ENCODE measurements around the gene ZNF117.
"Not testable (repeated sequence)": the region's sequence is repeated elsewhere in the genome, so short reads cannot be mapped to it uniquely, and the experiment has no call there.

The ZNF117 gene

DNA sequence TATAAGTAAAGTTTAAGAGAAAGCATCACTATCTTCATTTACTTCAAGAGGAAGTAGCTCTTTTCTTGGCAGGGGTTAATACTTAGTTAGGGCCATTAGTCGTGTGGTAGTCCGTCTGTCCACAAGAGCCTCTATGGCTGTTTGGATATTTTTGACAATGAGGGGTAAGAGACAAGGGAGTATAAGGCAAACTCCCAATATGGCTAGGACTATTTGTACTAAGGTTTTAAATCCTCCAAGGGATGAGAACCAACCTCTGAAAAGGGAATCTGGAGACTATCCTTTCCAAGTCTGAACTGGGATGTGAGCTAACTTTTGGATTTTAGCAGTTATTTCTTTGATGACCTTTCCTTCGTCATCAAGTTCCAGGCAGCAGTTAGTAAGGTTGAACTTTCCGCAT lies at the start of gene ZNF117:
Gene ZNF117, minus strand, starts transcription at position 101 of the 400 bp plus-strand sequence.
- Histone ChIP-seq H3K36me3 (ENCODE audit: insufficient read depth, insufficient read length, low read length) (peaks cover 27% of the 10 kb centered on the region), H3K27me3 (ENCODE audit: insufficient read depth, insufficient read length) (no peaks in the 10 kb centered on the region), H3K4me3 (ENCODE audit: insufficient read length, low read depth) (no peak within 1 kb of the TSS), H3K9ac (ENCODE audit: insufficient read length, low read depth) (no peak within 1 kb of the TSS), H3K4me1 (ENCODE audit: insufficient read depth, insufficient read length) (no peaks in the 10 kb centered on the region), H3K9me3 (ENCODE audit: insufficient read depth, low read length) (peaks cover 93% of the 10 kb centered on the region)
- TF ChIP-seq ZNF274 (IDR thresholded peaks at IDR 0.05; ENCODE audit: low read depth, low read length) = no peak
- no peak for TF ChIP-seq YY1 (IDR thresholded peaks at IDR 0.05; ENCODE audit: insufficient read depth, insufficient read length)
- no peak for TF ChIP-seq SUZ12 (IDR thresholded peaks at IDR 0.05; ENCODE audit: extremely low read depth, insufficient read depth, insufficient read length)
- DNase-seq (ENCODE audit: low read depth, low spot score) = no peak

- H3K36me3 ChIP-seq (ENCODE audit: insufficient read depth, insufficient read length, low read length); H3K9me3 ChIP-seq (ENCODE audit: insufficient read depth, low read length); H3K4me1 ChIP-seq (ENCODE audit: insufficient read depth, insufficient read length); H3K27me3 ChIP-seq (ENCODE audit: insufficient read depth, insufficient read length): not testable (repeated sequence)
- Histone ChIP-seq H3K9ac (ENCODE audit: insufficient read length, low read depth) (peak overlapping the region; percentile 76), H3K4me3 (ENCODE audit: insufficient read length, low read depth) (peak overlapping the region; percentile 71)
- peak; percentile 23 for DNase-seq (ENCODE audit: low read depth, low spot score)
Observed at GRCh38 chr7:65038767-65039166, 47.9 kb upstream of the ZNF117 start.

DNA sequence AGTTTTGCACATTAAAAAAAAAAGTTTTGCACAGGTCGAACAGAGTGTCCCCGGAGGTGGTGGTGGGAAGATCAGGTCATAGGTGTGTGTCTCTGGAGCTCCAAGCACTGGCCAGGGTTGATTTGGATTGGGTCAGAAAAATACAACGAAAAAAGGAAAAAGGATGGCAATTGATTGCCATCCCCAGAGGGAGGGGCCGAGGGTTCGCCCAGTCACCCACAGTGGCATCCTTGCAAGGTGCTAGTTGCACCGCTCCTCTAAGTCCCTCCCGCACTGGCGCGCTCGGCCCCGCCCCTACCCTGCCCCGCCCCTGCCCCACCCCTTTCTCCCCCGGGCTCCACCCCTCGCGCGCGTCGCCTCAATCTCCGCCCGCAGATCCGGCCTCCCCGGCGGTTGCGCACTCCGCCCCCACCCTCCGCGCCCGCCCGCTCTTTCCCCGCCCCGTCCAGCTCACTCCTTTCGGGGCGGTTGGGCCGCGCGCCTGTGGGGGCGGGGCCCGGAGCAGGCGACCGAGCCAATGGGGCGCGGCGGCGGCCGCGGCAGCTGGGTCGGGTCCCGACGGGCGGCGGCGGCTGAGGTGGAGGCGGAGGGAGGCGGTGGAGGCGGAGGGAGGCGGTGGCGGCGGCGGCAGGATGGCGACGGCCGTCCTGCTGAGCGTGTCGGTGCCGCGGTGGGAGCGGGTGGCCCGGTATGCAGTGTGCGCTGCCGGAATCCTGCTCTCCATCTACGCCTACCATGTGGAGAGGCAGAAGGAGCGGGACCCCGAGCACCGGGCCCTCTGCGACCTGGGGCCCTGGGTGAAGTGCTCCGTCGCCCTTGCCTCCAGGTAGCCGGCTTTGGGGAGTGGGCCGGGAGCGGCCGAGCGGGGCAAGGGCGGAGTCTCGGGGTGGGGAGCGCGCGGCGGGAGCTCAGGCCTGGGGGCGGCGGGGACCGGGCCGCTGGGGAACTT lies 47.2 kb upstream of the ZNF117 start:
- TF ChIP-seq SUZ12 (IDR thresholded peaks at IDR 0.05; ENCODE audit: extremely low read depth, insufficient read depth, insufficient read length) (no peak), YY1 (IDR thresholded peaks at IDR 0.05; ENCODE audit: insufficient read depth, insufficient read length) (peak; percentile 24), ZNF274 (IDR thresholded peaks at IDR 0.05; ENCODE audit: low read depth, low read length) (no peak)
- peak; percentile 91 for DNase-seq (ENCODE audit: low read depth, low spot score)
- Histone ChIP-seq H3K27me3 (ENCODE audit: insufficient read depth, insufficient read length) (no peaks in the 10 kb centered on the region), H3K36me3 (ENCODE audit: insufficient read depth, insufficient read length, low read length) (no peaks in the 10 kb centered on the region), H3K4me3 (ENCODE audit: insufficient read length, low read depth) (peak overlapping the region; percentile 68), H3K4me1 (ENCODE audit: insufficient read depth, insufficient read length) (no peaks in the 10 kb centered on the region), H3K9ac (ENCODE audit: insufficient read length, low read depth) (peak overlapping the region; percentile 82), H3K9me3 (ENCODE audit: insufficient read depth, low read length) (no peaks in the 10 kb centered on the region; the same call in 1 of the 2 replicates)

DNA sequence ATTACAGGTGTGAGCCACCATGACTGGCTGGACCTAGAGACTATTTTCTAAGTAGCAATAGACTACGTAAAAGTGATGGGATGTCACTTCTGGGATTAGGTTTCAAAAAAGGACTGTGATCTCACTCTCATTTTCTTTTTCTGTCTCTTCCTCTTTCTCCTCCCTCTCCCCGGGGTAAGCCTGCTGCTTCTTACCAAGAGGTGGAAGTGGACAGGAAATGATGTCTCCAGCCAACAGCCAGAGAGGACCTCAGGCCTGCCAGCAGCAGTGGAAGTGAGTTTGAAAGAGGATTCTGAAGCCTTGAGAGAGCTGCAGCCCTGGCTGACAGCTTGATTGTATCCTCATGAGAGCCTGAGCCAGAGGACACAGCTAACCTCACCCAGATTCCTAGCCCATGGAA lies 45.7 kb upstream of the ZNF117 start:
- not testable (repeated sequence) for H3K36me3 ChIP-seq (ENCODE audit: insufficient read depth, insufficient read length, low read length); H3K9me3 ChIP-seq (ENCODE audit: insufficient read depth, low read length); H3K4me1 ChIP-seq (ENCODE audit: insufficient read depth, insufficient read length); DNase-seq (ENCODE audit: low read depth, low spot score); H3K9ac ChIP-seq (ENCODE audit: insufficient read length, low read depth); H3K27me3 ChIP-seq (ENCODE audit: insufficient read depth, insufficient read length); H3K4me3 ChIP-seq (ENCODE audit: insufficient read length, low read depth)

GRCh38 chr7:65035469-65035868 lies 44.6 kb upstream of the ZNF117 start:
- not testable (repeated sequence) for H3K4me1 ChIP-seq (ENCODE audit: insufficient read depth, insufficient read length); DNase-seq (ENCODE audit: low read depth, low spot score); H3K36me3 ChIP-seq (ENCODE audit: insufficient read depth, insufficient read length, low read length); H3K4me3 ChIP-seq (ENCODE audit: insufficient read length, low read depth); H3K27me3 ChIP-seq (ENCODE audit: insufficient read depth, insufficient read length); H3K9me3 ChIP-seq (ENCODE audit: insufficient read depth, low read length); H3K9ac ChIP-seq (ENCODE audit: insufficient read length, low read depth)

- H3K9me3 ChIP-seq (ENCODE audit: insufficient read depth, low read length); H3K4me3 ChIP-seq (ENCODE audit: insufficient read length, low read depth); H3K4me1 ChIP-seq (ENCODE audit: insufficient read depth, insufficient read length); DNase-seq (ENCODE audit: low read depth, low spot score); H3K9ac ChIP-seq (ENCODE audit: insufficient read length, low read depth); H3K27me3 ChIP-seq (ENCODE audit: insufficient read depth, insufficient read length); H3K36me3 ChIP-seq (ENCODE audit: insufficient read depth, insufficient read length, low read length): not testable (repeated sequence)
Observed at GRCh38 chr7:65034120-65034782, 43.4 kb upstream of the ZNF117 start.

GRCh38 chr7:65033391-65033790 lies 42.6 kb upstream of the ZNF117 start:
- H3K4me3 ChIP-seq (ENCODE audit: insufficient read length, low read depth); DNase-seq (ENCODE audit: low read depth, low spot score); H3K36me3 ChIP-seq (ENCODE audit: insufficient read depth, insufficient read length, low read length); H3K27me3 ChIP-seq (ENCODE audit: insufficient read depth, insufficient read length); H3K4me1 ChIP-seq (ENCODE audit: insufficient read depth, insufficient read length); H3K9me3 ChIP-seq (ENCODE audit: insufficient read depth, low read length); H3K9ac ChIP-seq (ENCODE audit: insufficient read length, low read depth): not testable (repeated sequence)

- not testable (repeated sequence) for H3K9me3 ChIP-seq (ENCODE audit: insufficient read depth, low read length); H3K9ac ChIP-seq (ENCODE audit: insufficient read length, low read depth); H3K4me3 ChIP-seq (ENCODE audit: insufficient read length, low read depth); H3K4me1 ChIP-seq (ENCODE audit: insufficient read depth, insufficient read length); H3K36me3 ChIP-seq (ENCODE audit: insufficient read depth, insufficient read length, low read length); H3K27me3 ChIP-seq (ENCODE audit: insufficient read depth, insufficient read length); DNase-seq (ENCODE audit: low read depth, low spot score)
Observed at GRCh38 chr7:65025023-65025422, 34.2 kb upstream of the ZNF117 start.

DNA sequence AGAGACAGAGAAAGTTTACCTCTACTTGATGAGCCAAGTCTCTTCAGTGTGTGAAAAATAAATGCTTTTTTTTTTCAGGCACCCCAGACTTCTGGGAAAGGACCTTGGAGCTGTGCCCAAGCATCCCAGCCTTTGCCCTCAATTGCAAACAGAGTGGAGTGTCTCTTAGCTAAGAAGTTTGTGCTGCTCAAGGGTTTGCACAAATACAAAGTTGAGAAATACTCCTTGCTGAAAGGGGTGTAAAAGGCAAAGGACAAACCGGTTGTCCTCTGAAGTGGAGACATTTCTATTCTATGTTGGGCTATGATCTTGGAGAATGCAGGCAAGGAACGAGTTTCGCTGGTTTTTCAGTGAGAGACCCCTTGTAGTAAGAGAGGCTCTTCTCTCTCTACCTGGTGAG lies 30.1 kb upstream of the ZNF117 start:
- not testable (repeated sequence) for H3K9ac ChIP-seq (ENCODE audit: insufficient read length, low read depth); H3K27me3 ChIP-seq (ENCODE audit: insufficient read depth, insufficient read length); H3K4me1 ChIP-seq (ENCODE audit: insufficient read depth, insufficient read length); DNase-seq (ENCODE audit: low read depth, low spot score); H3K36me3 ChIP-seq (ENCODE audit: insufficient read depth, insufficient read length, low read length); H3K4me3 ChIP-seq (ENCODE audit: insufficient read length, low read depth); H3K9me3 ChIP-seq (ENCODE audit: insufficient read depth, low read length)

GRCh38 chr7:65009881-65010280 lies 19.0 kb upstream of the ZNF117 start:
- H3K4me1 ChIP-seq (ENCODE audit: insufficient read depth, insufficient read length); H3K27me3 ChIP-seq (ENCODE audit: insufficient read depth, insufficient read length); DNase-seq (ENCODE audit: low read depth, low spot score); H3K36me3 ChIP-seq (ENCODE audit: insufficient read depth, insufficient read length, low read length); H3K9ac ChIP-seq (ENCODE audit: insufficient read length, low read depth); H3K9me3 ChIP-seq (ENCODE audit: insufficient read depth, low read length); H3K4me3 ChIP-seq (ENCODE audit: insufficient read length, low read depth): not testable (repeated sequence)

DNA sequence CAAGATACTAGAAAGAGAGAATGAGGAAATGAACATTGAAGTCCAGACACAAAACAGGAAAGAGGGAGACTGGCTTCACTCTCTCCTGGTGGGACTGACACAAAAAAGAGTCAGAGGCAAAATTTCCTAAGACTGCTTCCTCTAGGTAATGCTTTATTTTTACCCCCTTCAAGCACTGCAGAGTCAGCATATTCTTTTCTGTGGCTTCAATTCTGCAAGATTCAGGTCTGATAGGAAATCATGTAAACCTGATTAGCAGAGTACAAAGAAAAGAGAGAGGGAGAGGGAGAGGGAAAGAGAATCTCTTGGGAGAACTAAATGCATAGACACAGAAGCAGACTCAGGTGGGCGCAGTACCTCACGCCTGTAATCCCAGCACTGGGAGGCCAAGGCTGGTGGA lies 18.6 kb upstream of the ZNF117 start:
- not testable (repeated sequence) for H3K9ac ChIP-seq (ENCODE audit: insufficient read length, low read depth); H3K27me3 ChIP-seq (ENCODE audit: insufficient read depth, insufficient read length); H3K9me3 ChIP-seq (ENCODE audit: insufficient read depth, low read length); DNase-seq (ENCODE audit: low read depth, low spot score); H3K36me3 ChIP-seq (ENCODE audit: insufficient read depth, insufficient read length, low read length); H3K4me3 ChIP-seq (ENCODE audit: insufficient read length, low read depth); H3K4me1 ChIP-seq (ENCODE audit: insufficient read depth, insufficient read length)

All from NT2/D1 (cell line).